Measurements from ENCODE around the gene SLC35A5.

The SLC35A5 gene

DNA sequence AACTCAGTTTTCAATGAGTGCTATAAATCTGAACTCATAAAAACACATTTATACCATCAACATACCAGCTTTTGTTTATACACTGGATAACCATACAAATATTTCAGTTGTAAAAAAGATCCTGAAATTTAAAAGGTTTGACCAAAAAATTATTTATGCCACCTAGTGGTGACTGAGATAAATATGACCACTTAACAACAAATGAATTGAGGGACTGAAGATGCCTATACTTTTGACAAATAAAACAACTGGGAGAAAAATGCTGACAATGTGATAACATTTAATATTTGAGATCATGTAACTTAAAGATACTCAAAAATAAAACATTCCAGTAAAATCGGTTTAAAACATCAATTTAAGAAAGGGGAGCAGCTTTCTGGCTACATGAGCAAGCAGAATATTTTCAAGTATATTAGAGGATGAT is 30.5 kb upstream of the SLC35A5 start:
- TF ChIP-seq, protein P1, sequence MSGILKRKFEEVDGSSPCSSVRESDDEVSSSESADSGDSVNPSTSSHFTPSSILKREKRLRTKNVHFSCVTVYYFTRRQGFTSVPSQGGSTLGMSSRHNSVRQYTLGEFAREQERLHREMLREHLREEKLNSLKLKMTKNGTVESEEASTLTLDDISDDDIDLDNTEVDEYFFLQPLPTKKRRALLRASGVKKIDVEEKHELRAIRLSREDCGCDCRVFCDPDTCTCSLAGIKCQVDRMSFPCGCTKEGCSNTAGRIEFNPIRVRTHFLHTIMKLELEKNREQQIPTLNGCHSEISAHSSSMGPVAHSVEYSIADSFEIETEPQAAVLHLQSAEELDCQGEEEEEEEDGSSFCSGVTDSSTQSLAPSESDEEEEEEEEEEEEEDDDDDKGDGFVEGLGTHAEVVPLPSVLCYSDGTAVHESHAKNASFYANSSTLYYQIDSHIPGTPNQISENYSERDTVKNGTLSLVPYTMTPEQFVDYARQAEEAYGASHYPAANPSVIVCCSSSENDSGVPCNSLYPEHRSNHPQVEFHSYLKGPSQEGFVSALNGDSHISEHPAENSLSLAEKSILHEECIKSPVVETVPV (CRISPR knock-in tag; IDR thresholded peaks at IDR 0.05) = no peak
- TF ChIP-seq ZNF565 (CRISPR knock-in tag; conservative IDR thresholded peaks at IDR 0.05; ENCODE audit: low read depth) = no peak
- TF ChIP-seq OSR1 (CRISPR knock-in tag; IDR thresholded peaks at IDR 0.05) = no peak
- TF ChIP-seq, protein P2, sequence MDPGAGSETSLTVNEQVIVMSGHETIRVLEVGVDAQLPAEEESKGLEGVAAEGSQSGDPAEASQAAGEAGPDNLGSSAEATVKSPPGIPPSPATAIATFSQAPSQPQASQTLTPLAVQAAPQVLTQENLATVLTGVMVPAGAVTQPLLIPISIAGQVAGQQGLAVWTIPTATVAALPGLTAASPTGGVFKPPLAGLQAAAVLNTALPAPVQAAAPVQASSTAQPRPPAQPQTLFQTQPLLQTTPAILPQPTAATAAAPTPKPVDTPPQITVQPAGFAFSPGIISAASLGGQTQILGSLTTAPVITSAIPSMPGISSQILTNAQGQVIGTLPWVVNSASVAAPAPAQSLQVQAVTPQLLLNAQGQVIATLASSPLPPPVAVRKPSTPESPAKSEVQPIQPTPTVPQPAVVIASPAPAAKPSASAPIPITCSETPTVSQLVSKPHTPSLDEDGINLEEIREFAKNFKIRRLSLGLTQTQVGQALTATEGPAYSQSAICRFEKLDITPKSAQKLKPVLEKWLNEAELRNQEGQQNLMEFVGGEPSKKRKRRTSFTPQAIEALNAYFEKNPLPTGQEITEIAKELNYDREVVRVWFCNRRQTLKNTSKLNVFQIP (CRISPR knock-in tag; IDR thresholded peaks at IDR 0.05; ENCODE audit: borderline replicate concordance, low read depth) = no peak
- TF ChIP-seq ZFP3 (CRISPR knock-in tag; IDR thresholded peaks at IDR 0.05) = no peak
- peak; percentile 48; the same call in 2 of the 3 replicates for ATAC-seq

DNA sequence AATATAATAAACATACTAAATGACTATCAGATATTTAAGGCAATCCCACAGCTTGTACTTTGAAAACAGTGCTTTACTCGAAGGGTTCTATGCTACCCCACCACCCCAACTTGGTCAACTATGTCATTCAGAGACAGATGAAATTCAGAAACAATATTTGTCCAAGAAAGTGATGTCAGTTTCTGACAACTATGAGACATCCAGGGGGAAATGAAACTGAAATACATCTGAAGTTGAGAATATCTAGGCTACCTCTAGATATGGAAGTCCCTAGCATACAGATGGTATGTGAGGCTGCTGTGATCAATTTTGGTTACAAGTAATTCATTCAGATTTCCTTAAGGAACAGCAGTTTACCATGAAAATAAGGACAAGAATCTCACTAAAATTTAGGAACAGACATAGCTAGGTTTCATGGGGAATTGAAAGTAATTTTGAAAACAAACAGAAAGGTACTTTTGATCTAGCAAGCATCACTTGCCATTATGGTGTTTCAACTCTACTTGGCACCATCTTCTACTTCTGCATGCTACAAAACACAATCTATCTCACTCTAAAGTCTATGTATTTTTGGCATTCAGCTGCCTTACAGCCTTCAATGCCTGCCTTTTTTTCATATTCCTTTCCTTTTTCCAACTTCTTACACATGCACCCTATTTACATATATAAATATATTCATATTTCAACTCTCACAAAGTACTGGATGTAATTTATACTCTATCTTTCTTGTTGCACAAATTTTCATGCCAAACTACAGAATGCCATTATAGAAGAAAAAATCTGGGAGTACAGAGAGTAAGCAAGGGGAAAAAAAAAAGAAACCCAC is 21.8 kb upstream of the SLC35A5 start:
- TF ChIP-seq CSDC2 (CRISPR knock-in tag; IDR thresholded peaks at IDR 0.05) (no peak), ZFP30 (CRISPR knock-in tag; IDR thresholded peaks at IDR 0.05) (no peak)
- TF ChIP-seq, protein P3, sequence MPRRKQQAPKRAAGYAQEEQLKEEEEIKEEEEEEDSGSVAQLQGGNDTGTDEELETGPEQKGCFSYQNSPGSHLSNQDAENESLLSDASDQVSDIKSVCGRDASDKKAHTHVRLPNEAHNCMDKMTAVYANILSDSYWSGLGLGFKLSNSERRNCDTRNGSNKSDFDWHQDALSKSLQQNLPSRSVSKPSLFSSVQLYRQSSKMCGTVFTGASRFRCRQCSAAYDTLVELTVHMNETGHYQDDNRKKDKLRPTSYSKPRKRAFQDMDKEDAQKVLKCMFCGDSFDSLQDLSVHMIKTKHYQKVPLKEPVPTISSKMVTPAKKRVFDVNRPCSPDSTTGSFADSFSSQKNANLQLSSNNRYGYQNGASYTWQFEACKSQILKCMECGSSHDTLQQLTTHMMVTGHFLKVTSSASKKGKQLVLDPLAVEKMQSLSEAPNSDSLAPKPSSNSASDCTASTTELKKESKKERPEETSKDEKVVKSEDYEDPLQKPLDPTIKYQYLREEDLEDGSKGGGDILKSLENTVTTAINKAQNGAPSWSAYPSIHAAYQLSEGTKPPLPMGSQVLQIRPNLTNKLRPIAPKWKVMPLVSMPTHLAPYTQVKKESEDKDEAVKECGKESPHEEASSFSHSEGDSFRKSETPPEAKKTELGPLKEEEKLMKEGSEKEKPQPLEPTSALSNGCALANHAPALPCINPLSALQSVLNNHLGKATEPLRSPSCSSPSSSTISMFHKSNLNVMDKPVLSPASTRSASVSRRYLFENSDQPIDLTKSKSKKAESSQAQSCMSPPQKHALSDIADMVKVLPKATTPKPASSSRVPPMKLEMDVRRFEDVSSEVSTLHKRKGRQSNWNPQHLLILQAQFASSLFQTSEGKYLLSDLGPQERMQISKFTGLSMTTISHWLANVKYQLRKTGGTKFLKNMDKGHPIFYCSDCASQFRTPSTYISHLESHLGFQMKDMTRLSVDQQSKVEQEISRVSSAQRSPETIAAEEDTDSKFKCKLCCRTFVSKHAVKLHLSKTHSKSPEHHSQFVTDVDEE (CRISPR knock-in tag; IDR thresholded peaks at IDR 0.05) = no peak
- ATAC-seq = no peak

DNA sequence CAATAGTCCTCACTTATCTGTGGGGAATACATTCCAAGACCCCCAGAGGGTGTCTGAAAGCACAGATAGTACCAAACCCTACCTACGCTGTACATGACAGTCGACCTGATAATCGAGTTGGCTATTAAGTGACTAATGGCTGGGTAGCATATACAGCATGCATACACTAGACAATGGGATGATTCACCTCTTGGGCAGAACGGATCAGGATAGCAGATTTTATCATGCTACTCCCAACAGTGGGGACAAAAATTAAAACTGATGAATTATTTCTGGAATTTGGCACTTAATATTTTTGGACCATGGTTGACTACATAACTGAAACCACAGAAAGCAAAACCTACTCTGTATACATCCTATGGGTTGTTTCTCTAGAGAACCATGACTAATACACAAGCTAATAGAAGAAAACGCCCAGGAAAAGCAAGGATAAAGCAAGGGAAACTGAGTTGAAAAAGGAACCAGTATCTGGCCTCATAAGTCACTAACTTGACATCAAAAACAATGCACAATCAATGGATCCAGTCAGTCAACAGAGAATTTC is 15.6 kb upstream of the SLC35A5 start:
- ATAC-seq = peak; percentile 75; the same call in 2 of the 3 replicates
- TF ChIP-seq ISL1 (CRISPR knock-in tag; IDR thresholded peaks at IDR 0.05) (0 out of 2 replicates have a peak, but pooled peaks have one; percentile 17), CSDC2 (CRISPR knock-in tag; IDR thresholded peaks at IDR 0.05) (no peak)

DNA sequence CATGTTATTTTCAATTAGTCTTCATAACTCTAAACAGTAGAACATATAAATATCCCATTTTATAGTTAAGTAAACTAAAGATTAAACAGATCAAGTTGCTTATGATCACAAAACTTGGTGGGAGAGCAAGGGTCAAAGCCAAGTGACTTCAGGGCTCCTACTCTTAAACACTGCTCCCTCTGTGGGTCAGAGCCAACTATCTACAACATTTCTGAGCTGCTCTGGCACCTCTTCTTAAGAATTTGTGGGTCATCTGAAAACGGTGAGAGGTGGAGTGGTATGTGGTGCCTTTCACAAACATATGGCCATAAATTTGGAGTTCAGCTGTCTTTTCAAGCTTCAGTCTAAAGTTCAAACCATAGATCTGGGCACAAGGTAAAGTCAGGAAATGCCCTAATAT is 11.0 kb upstream of the SLC35A5 start:
- ATAC-seq = no peak
- TF ChIP-seq ZNF8 (CRISPR knock-in tag; IDR thresholded peaks at IDR 0.05) (no peak), TCF4 (CRISPR knock-in tag; IDR thresholded peaks at IDR 0.05; ENCODE audit: borderline replicate concordance) (no peak), ZFP30 (CRISPR knock-in tag; IDR thresholded peaks at IDR 0.05) (no peak), ZNF70 (CRISPR knock-in tag; IDR thresholded peaks at IDR 0.05) (no peak), ZFP3 (CRISPR knock-in tag; IDR thresholded peaks at IDR 0.05) (no peak), CSDC2 (CRISPR knock-in tag; IDR thresholded peaks at IDR 0.05) (no peak), PPARA (CRISPR knock-in tag; IDR thresholded peaks at IDR 0.05; ENCODE audit: borderline replicate concordance) (no peak), GLIS3 (CRISPR knock-in tag; IDR thresholded peaks at IDR 0.05) (no peak), OSR1 (CRISPR knock-in tag; IDR thresholded peaks at IDR 0.05) (no peak), SNAI2 (CRISPR knock-in tag; IDR thresholded peaks at IDR 0.05) (no peak), ZC3H10 (CRISPR knock-in tag; IDR thresholded peaks at IDR 0.05) (no peak)
- TF ChIP-seq, protein P3 (CRISPR knock-in tag; IDR thresholded peaks at IDR 0.05) = no peak
- TF ChIP-seq, protein P4, sequence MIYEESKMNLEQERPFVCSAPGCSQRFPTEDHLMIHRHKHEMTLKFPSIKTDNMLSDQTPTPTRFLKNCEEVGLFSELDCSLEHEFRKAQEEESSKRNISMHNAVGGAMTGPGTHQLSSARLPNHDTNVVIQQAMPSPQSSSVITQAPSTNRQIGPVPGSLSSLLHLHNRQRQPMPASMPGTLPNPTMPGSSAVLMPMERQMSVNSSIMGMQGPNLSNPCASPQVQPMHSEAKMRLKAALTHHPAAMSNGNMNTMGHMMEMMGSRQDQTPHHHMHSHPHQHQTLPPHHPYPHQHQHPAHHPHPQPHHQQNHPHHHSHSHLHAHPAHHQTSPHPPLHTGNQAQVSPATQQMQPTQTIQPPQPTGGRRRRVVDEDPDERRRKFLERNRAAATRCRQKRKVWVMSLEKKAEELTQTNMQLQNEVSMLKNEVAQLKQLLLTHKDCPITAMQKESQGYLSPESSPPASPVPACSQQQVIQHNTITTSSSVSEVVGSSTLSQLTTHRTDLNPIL (CRISPR knock-in tag; IDR thresholded peaks at IDR 0.05; ENCODE audit: low read depth) = no peak
- TF ChIP-seq, protein P2 (CRISPR knock-in tag; IDR thresholded peaks at IDR 0.05; ENCODE audit: borderline replicate concordance, low read depth) = no peak
- TF ChIP-seq, protein P5, sequence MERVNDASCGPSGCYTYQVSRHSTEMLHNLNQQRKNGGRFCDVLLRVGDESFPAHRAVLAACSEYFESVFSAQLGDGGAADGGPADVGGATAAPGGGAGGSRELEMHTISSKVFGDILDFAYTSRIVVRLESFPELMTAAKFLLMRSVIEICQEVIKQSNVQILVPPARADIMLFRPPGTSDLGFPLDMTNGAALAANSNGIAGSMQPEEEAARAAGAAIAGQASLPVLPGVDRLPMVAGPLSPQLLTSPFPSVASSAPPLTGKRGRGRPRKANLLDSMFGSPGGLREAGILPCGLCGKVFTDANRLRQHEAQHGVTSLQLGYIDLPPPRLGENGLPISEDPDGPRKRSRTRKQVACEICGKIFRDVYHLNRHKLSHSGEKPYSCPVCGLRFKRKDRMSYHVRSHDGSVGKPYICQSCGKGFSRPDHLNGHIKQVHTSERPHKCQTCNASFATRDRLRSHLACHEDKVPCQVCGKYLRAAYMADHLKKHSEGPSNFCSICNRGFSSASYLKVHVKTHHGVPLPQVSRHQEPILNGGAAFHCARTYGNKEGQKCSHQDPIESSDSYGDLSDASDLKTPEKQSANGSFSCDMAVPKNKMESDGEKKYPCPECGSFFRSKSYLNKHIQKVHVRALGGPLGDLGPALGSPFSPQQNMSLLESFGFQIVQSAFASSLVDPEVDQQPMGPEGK (CRISPR knock-in tag; IDR thresholded peaks at IDR 0.05; ENCODE audit: borderline replicate concordance) = no peak
- TF ChIP-seq, protein P1 (CRISPR knock-in tag; IDR thresholded peaks at IDR 0.05) = no peak

Measured in SK-N-SH treated with all-trans-retinoic acid at 6 μM for 48 hours (cell line).